ENCODE results near the gene CTSH.
"Not testable (repeated sequence)": the region's sequence is repeated elsewhere in the genome, so short reads cannot be mapped to it uniquely, and the experiment has no call there.

DNA sequence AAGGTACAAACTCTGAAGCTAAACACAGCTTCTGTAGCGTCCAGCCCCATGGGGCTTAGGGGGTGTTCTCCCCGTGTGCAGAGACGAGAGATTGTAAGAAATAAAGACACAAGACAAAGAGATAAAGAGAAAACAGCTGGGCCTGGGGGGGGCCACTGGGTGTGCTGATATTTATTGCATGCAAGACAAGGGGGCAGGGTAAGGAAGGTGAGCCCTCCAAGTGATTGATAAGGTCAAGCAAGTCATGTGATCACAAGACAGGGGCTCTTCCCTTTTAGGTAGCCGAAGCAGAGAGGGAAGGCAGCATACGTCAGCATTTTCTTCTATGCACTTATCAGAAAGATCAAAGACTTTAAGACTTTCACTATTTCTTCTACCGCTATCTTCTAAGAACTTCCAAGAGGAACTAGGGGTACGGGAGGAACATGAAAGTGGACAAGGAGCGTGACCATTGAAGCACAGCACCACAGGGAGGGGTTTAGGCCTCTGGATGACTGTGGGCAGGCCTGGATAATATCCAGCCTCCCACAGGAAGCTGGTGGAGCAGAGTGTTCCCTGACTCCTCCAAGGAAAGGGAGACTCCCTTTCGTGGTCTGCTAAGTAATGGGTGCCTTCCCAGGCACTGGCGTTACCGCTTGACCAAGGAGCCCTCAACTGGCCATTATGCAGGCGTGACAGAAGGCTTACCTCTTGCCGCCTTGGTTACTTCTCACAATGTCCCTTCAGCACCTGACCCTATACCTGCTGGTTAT lies 42.4 kb downstream of the CTSH start:
- TF ChIP-seq, protein P1, sequence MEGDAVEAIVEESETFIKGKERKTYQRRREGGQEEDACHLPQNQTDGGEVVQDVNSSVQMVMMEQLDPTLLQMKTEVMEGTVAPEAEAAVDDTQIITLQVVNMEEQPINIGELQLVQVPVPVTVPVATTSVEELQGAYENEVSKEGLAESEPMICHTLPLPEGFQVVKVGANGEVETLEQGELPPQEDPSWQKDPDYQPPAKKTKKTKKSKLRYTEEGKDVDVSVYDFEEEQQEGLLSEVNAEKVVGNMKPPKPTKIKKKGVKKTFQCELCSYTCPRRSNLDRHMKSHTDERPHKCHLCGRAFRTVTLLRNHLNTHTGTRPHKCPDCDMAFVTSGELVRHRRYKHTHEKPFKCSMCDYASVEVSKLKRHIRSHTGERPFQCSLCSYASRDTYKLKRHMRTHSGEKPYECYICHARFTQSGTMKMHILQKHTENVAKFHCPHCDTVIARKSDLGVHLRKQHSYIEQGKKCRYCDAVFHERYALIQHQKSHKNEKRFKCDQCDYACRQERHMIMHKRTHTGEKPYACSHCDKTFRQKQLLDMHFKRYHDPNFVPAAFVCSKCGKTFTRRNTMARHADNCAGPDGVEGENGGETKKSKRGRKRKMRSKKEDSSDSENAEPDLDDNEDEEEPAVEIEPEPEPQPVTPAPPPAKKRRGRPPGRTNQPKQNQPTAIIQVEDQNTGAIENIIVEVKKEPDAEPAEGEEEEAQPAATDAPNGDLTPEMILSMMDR (IDR thresholded peaks at IDR 0.05): not testable (repeated sequence)
- TF ChIP-seq POLR2A (IDR thresholded peaks at IDR 0.05): not testable (repeated sequence)
- TF ChIP-seq POLR2AphosphoS5 (IDR thresholded peaks at IDR 0.05): peak; percentile 21

All from gastroesophageal sphincter (tissue), 3 donors.